GM12864 (cell line): ENCODE measurements around the gene FAM13C.

ENCODE experiments used
- DNase-seq: peaks from one replicate; pipeline ENCODE4 v3.0.0-alpha.2; 2011; ENCODE audit warnings: low read depth
- H3K4me3 ChIP-seq: 2 replicates; pipeline ENCODE4 v1.5.1; 2011; ENCODE audit warnings: mild to moderate bottlenecking, low read depth, low read length, control low read depth
- CTCF ChIP-seq: IDR thresholded peaks from 2 replicates; pipeline ENCODE4 v1.5.1; 2011; ENCODE audit warnings: low read depth, mild to moderate bottlenecking, moderate library complexity, low read length, control low read depth, inconsistent platforms; ENCODE audit errors: missing control alignments

The FAM13C gene

GRCh38 chr10:59323036-59323459 is 39.3 kb downstream of the FAM13C start:
- no peak for TF ChIP-seq CTCF
- no peak overlapping the region for H3K4me3 ChIP-seq
- no peak for DNase-seq

- no peak for DNase-seq
- TF ChIP-seq CTCF = no peak
- no peak overlapping the region for H3K4me3 ChIP-seq
Measured at GRCh38 chr10:59322131-59322530, 40.2 kb downstream of the FAM13C start.

GRCh38 chr10:59320355-59320754 is 42.0 kb downstream of the FAM13C start:
- DNase-seq = no peak
- TF ChIP-seq CTCF = no peak
- no peak overlapping the region for H3K4me3 ChIP-seq

- DNase-seq = no peak
- no peak overlapping the region for H3K4me3 ChIP-seq
- no peak for TF ChIP-seq CTCF
Measured at GRCh38 chr10:59319854-59320253, 42.5 kb downstream of the FAM13C start.

GRCh38 chr10:59317066-59317465 is 45.3 kb downstream of the FAM13C start:
- no peak for TF ChIP-seq CTCF
- no peak for DNase-seq

GRCh38 chr10:59315465-59315864 is 46.9 kb downstream of the FAM13C start:
- TF ChIP-seq CTCF = no peak
- DNase-seq = no peak
- H3K4me3 ChIP-seq = no peak overlapping the region

More at GRCh38 chr10:59317066-59317465, 45.3 kb downstream of the FAM13C start:
- H3K4me3 ChIP-seq = no peak overlapping the region

GRCh38 chr10:59314268-59314667 is 48.1 kb downstream of the FAM13C start:
- H3K4me3 ChIP-seq = no peak overlapping the region
- no peak for DNase-seq
- no peak for TF ChIP-seq CTCF
